IMR-90 (cell line): Measurements from ENCODE around the gene ERN1. TPM values are rescaled to one million over a fixed set of nuclear protein-coding genes. Genes with fewer than 3 reads are reported as not detected.

Source experiments
- ATAC-seq: fragments of 200-7000 bp; cut with Tn5 transposase; 2 replicates; pipeline ENCODE4 v1.9.1; 2020; ENCODE audit warnings: low read depth, mild to moderate bottlenecking, moderate library complexity
- BruUV-seq: library from RNA; stranded (reverse); fragments of 400-500 nt; replicated peaks from 2 replicates; lab custom pipeline; 2021; lab: Mats Ljungman, UMichigan
- CTCF ChIA-PET: fragments of 300-600 bp; formaldehyde crosslinking; extraction: SDS; loops from one replicate; lab custom pipeline; 2021; ENCODE audit warnings: antibody characterized with exemption; lab: Yijun Ruan, JAX
- POLR2A ChIA-PET: fragments of 300-600 bp; sonication (Branson Sonifier 250); formaldehyde crosslinking; loops from one replicate; lab custom pipeline; 2022; ENCODE audit warnings: antibody characterized with exemption; ENCODE audit not compliant: unreplicated experiment; lab: Charles Lee
- DNase-seq: peaks from one replicate; pipeline ENCODE4 v3.0.0; 2013
- H2AFZ ChIP-seq: replicated peaks from 2 replicates; pipeline ENCODE3; 2013; ENCODE audit warnings: low read length, mild to moderate bottlenecking; ENCODE audit not compliant: poor library complexity
- H2AK5ac ChIP-seq: 2 replicates; pipeline ENCODE4 v1.6.1; 2013; ENCODE audit warnings: low read depth, low read length, inconsistent platforms
- H2AK9ac ChIP-seq: replicated peaks from 2 replicates; pipeline ENCODE3; 2013; ENCODE audit warnings: mild to moderate bottlenecking, low read depth, low read length, moderate library complexity; ENCODE audit not compliant: poor library complexity
- H2BK120ac ChIP-seq: 2 replicates; pipeline ENCODE4 v1.6.1; 2013; ENCODE audit warnings: low read depth, low read length, inconsistent platforms
- H2BK15ac ChIP-seq: 3 replicates; pipeline ENCODE4 v1.6.1; 2013; ENCODE audit warnings: low read depth, low read length, inconsistent platforms
- H2BK20ac ChIP-seq: 2 replicates; pipeline ENCODE4 v1.6.1; 2013; ENCODE audit warnings: low read depth, mild to moderate bottlenecking, inconsistent platforms, low read length, moderate library complexity
- H2BK5ac ChIP-seq: 2 replicates; pipeline ENCODE4 v1.6.1; 2013; ENCODE audit warnings: mild to moderate bottlenecking, low read depth, low read length, inconsistent platforms; ENCODE audit not compliant: poor library complexity, severe bottlenecking
- H3K14ac ChIP-seq: replicated peaks from 2 replicates; pipeline ENCODE4 v1.6.1; 2013; ENCODE audit warnings: low read depth, low read length, inconsistent platforms
- H3K18ac ChIP-seq: 2 replicates; pipeline ENCODE4 v1.6.1; 2013; ENCODE audit warnings: low read depth, low read length, control low read depth
- H3K23ac ChIP-seq: 2 replicates; pipeline ENCODE4 v1.6.1; 2013; ENCODE audit warnings: low read depth, low read length, inconsistent platforms
- H3K27ac ChIP-seq: 2 replicates; pipeline ENCODE4 v1.5.1; 2013; ENCODE audit warnings: mild to moderate bottlenecking, control low read depth, low read length; ENCODE audit not compliant: insufficient read depth
- H3K27me3 ChIP-seq: 2 replicates; pipeline ENCODE4 v1.6.1; 2013; ENCODE audit warnings: low read length; ENCODE audit not compliant: control insufficient read depth, insufficient read depth
- H3K36me3 ChIP-seq: 2 replicates; pipeline ENCODE4 v1.6.1; 2013; ENCODE audit warnings: low read length, mixed read lengths; ENCODE audit not compliant: control insufficient read depth, insufficient read depth
- H3K4ac ChIP-seq: 2 replicates; pipeline ENCODE4 v1.6.1; 2013; ENCODE audit warnings: low read depth, low read length, inconsistent platforms
- H3K4me1 ChIP-seq: 2 replicates; pipeline ENCODE4 v1.6.1; 2013; ENCODE audit warnings: low read length, mixed read lengths; ENCODE audit not compliant: control insufficient read depth, insufficient read depth
- H3K4me2 ChIP-seq: 2 replicates; pipeline ENCODE4 v1.6.1; 2013; ENCODE audit warnings: low read depth, mild to moderate bottlenecking, control low read depth, low read length, moderate library complexity
- H3K4me3 ChIP-seq: 2 replicates; pipeline ENCODE4 v1.5.1; 2013; ENCODE audit warnings: low read depth, mild to moderate bottlenecking, control low read depth, low read length, moderate library complexity; ENCODE audit not compliant: insufficient read depth
- H3K56ac ChIP-seq: 2 replicates; pipeline ENCODE4 v1.6.1; 2013; ENCODE audit warnings: low read length, inconsistent platforms; ENCODE audit not compliant: insufficient read depth; ENCODE audit errors: extremely low read depth
- H3K79me1 ChIP-seq, 2 experiments: 2 replicates each; pipeline ENCODE4 v1.6.1; 2013; ENCODE audit warnings: low read length in 2 of 2, inconsistent platforms in 1 of 2, low read depth in 1 of 2
- H3K9ac ChIP-seq: 2 replicates; pipeline ENCODE4 v1.6.1; 2013; ENCODE audit warnings: low read depth, low read length, control low read depth
- H3K9me1 ChIP-seq: 2 replicates; pipeline ENCODE4 v1.6.1; 2013; ENCODE audit warnings: low read length, inconsistent platforms; ENCODE audit not compliant: insufficient read depth
- H3K9me3 ChIP-seq: 2 replicates; pipeline ENCODE4 v1.6.1; 2013; ENCODE audit warnings: low read length; ENCODE audit not compliant: control insufficient read depth, insufficient read depth
- H4K20me1 ChIP-seq: 2 replicates; pipeline ENCODE4 v1.6.1; 2013; ENCODE audit warnings: low read length, inconsistent platforms; ENCODE audit not compliant: insufficient read depth
- H4K5ac ChIP-seq: 2 replicates; pipeline ENCODE4 v1.6.1; 2013; ENCODE audit warnings: mild to moderate bottlenecking, low read depth, low read length, control low read depth
- H4K8ac ChIP-seq, 2 experiments: 2 replicates each; pipeline ENCODE4 v1.6.1; 2013; ENCODE audit warnings: low read depth in 2 of 2, low read length in 2 of 2, control low read depth in 1 of 2, inconsistent platforms in 1 of 2
- H4K91ac ChIP-seq: 2 replicates; pipeline ENCODE4 v1.6.1; 2013; ENCODE audit warnings: low read depth, low read length, inconsistent platforms; ENCODE audit not compliant: insufficient read depth
- BHLHE40 ChIP-seq: fragments of 150-350 bp; IDR thresholded peaks from 2 replicates; pipeline ENCODE4 v1.6.1; 2016; ENCODE audit warnings: mild to moderate bottlenecking, low read depth, low read length
- CEBPB ChIP-seq: IDR thresholded peaks from 2 replicates; pipeline ENCODE4 v1.6.1; 2012; ENCODE audit warnings: low read depth, low read length, improper control_type of control experiment
- CHD1 ChIP-seq: IDR thresholded peaks from 2 replicates; pipeline ENCODE4 v1.6.1; 2012; ENCODE audit warnings: low read depth, low read length, improper control_type of control experiment
- CTCF ChIP-seq: conservative IDR thresholded peaks from 2 replicates; pipeline ENCODE4 v1.5.1; 2012; ENCODE audit warnings: mild to moderate bottlenecking, low read depth, low read length, improper control_type of control experiment
- ELK1 ChIP-seq: fragments of 150-350 bp; IDR thresholded peaks from 2 replicates; pipeline ENCODE4 v1.6.1; 2016; ENCODE audit warnings: low read depth, mild to moderate bottlenecking, low read length, moderate library complexity, borderline replicate concordance
- FOS ChIP-seq: fragments of 150-350 bp; IDR thresholded peaks from 2 replicates; pipeline ENCODE4 v1.6.1; 2016; ENCODE audit warnings: low read depth, low read length
- MAFK ChIP-seq: IDR thresholded peaks from 2 replicates; pipeline ENCODE4 v1.6.1; 2012; ENCODE audit warnings: low read depth, low read length, improper control_type of control experiment
- MAZ ChIP-seq: IDR thresholded peaks from 2 replicates; pipeline ENCODE4 v1.6.1; 2012; ENCODE audit warnings: low read depth, mild to moderate bottlenecking, low read length, improper control_type of control experiment, moderate library complexity, borderline replicate concordance
- MXI1 ChIP-seq: IDR thresholded peaks from 2 replicates; pipeline ENCODE4 v1.6.1; 2012; ENCODE audit warnings: low read depth, mild to moderate bottlenecking, low read length, moderate library complexity, borderline replicate concordance
- NFE2L2 ChIP-seq: fragments of 150-350 bp; IDR thresholded peaks from 2 replicates; pipeline ENCODE4 v1.6.1; 2016; ENCODE audit warnings: low read depth, mild to moderate bottlenecking, low read length
- POLR2A ChIP-seq: IDR thresholded peaks from 2 replicates; pipeline ENCODE4 v1.6.1; 2012; ENCODE audit warnings: mild to moderate bottlenecking, low read depth, low read length
- RAD21 ChIP-seq: IDR thresholded peaks from 2 replicates; pipeline ENCODE4 v1.6.1; 2012; ENCODE audit warnings: low read length, improper control_type of control experiment
- RCOR1 ChIP-seq: IDR thresholded peaks from 2 replicates; pipeline ENCODE4 v1.6.1; 2012; ENCODE audit warnings: mild to moderate bottlenecking, low read length, improper control_type of control experiment; ENCODE audit not compliant: insufficient replicate concordance
- RFX5 ChIP-seq: IDR thresholded peaks from 2 replicates; pipeline ENCODE4 v1.8.0; 2012; ENCODE audit warnings: low read depth, mild to moderate bottlenecking, low read length, moderate library complexity
- SMC3 ChIP-seq: fragments of 150-350 bp; IDR thresholded peaks from 2 replicates; pipeline ENCODE4 v1.6.1; 2016; ENCODE audit warnings: low read depth, mild to moderate bottlenecking, antibody characterized with exemption, low read length, moderate library complexity
- USF2 ChIP-seq: fragments of 150-350 bp; IDR thresholded peaks from 2 replicates; pipeline ENCODE4 v1.6.1; 2017; ENCODE audit warnings: mild to moderate bottlenecking, antibody characterized with exemption, low read length, low read depth
- WGBS, 2 experiments: methylation state at CpG; one replicate each; pipeline versions ENCODE4 v1.1.5 to v1.1.7; 2013; ENCODE audit warnings: missing lambda C conversion rate in 2 of 2; ENCODE audit not compliant: insufficient read length in 1 of 2; ENCODE audit errors: extremely low coverage in 2 of 2; 5-methylcytosine and 5-hydroxymethylcytosine counted together
- dilution Hi-C: fragments of 300-500 bp; cut with HindIII; formaldehyde crosslinking; loops from one replicate; pipeline ENCODE4 v1.14.3; 2018; ENCODE audit warnings: low sequenced_read_pairs; ENCODE audit not compliant: unreplicated experiment
- in situ Hi-C: fragments of 300-500 bp; cut with MboI; formaldehyde crosslinking; loops from 3 replicates; pipeline ENCODE4 v1.14.3; 2019; ENCODE audit warnings: low sequenced_read_pairs, inconsistent platforms, mixed read lengths
- intact Hi-C: fragments of 100-400 bp; cut with micrococcal nuclease; formaldehyde crosslinking; loops from 2 replicates; pipeline ENCODE4 v1.10.0; 2022
- polyA plus RNA-seq, 3 experiments: library from polyadenylated mRNA; depleted of rRNA; stranded (reverse); fragments of >200 nt; gene quantifications; 2 replicates each; pipeline ENCODE4 v1.2.3, GENCODE V29; 2012; ENCODE audit warnings: low replicate concordance in 1 of 3
- total RNA-seq: library from RNA; depleted of rRNA; stranded (reverse); fragments of >200 nt; gene quantifications from 2 replicates; pipeline ENCODE4 v1.2.3, GENCODE V29; 2012

ERN1 gene
- total and polyA plus RNA-seq, 2 of the 4 experiments (the other 2 are of a cell fraction) = 2.7 to 4.1 TPM

- Histone ChIP-seq H4K20me1 (peaks cover 6% of the 10 kb centered on the region; the same call in 1 of the 2 replicates), H2BK5ac (no peak overlapping the region), H3K36me3 (no peaks in the 10 kb centered on the region), H3K14ac (no peak overlapping the region), H3K27ac (no peak overlapping the region), H2BK20ac (no peak overlapping the region), H4K8ac (no peak overlapping the region), H3K18ac (no peak overlapping the region), H3K79me1 (peaks cover 32 to 52% of the 10 kb centered on the region in 2 experiments), H3K4me2 (no peak overlapping the region), H2AK5ac (no peak overlapping the region), H3K56ac (no peak overlapping the region), H3K9ac (no peak overlapping the region), H3K9me3 (no peaks in the 10 kb centered on the region), H4K91ac (no peak overlapping the region), H2AK9ac (no peak overlapping the region), H3K23ac (no peak overlapping the region), H3K4ac (no peak overlapping the region), H2AFZ (no peak overlapping the region), H4K5ac (no peak overlapping the region), H3K9me1 (peaks cover 18% of the 10 kb centered on the region), H3K4me1 (peaks cover 14% of the 10 kb centered on the region), H2BK15ac (no peak overlapping the region; the same call in 2 of the 3 replicates), H3K27me3 (no peaks in the 10 kb centered on the region), H3K4me3 (no peak overlapping the region), H2BK120ac (no peak overlapping the region)
- POLR2A ChIA-PET = no interaction called here
- WGBS, 2 experiments = no CpG with 5 or more reads among the region's 4 CpGs
- in situ Hi-C loops = no loop called here
- dilution Hi-C loops = no loop called here
- intact Hi-C loops = no loop called here
- DNase-seq (no peak), ATAC-seq (no peak)
- CTCF ChIA-PET = interaction anchor here (0.6 kb wide), 1 partner anchor 468 kb away, joined by 3 read pairs; no protein-coding TSS in a partner anchor
- no peak for TF ChIP-seq BHLHE40
- no peak for TF ChIP-seq ELK1
- TF ChIP-seq MXI1 = no peak
- no peak for TF ChIP-seq MAZ
- TF ChIP-seq RCOR1 = no peak
- TF ChIP-seq CHD1 = no peak
- TF ChIP-seq FOS = no peak
- no peak for TF ChIP-seq USF2
- TF ChIP-seq RFX5 = no peak
- TF ChIP-seq CEBPB = no peak
- TF ChIP-seq RAD21 = no peak
- no peak for TF ChIP-seq MAFK
- TF ChIP-seq CTCF = no peak
- TF ChIP-seq SMC3 = no peak
- no peak for TF ChIP-seq NFE2L2
- TF ChIP-seq POLR2A = no peak
- BruUV-seq = no TSS peak
Observed at GRCh38 chr17:64111831-64112230, 18.1 kb downstream of the ERN1 start.
